Esophagus mucosa (tissue), 1 donor: ENCODE measurements around the gene ZMAT2. TPM values are rescaled to one million over a fixed set of nuclear protein-coding genes. Genes with fewer than 3 reads are reported as not detected.
"Not testable (repeated sequence)": the region's sequence is repeated elsewhere in the genome, so short reads cannot be mapped to it uniquely, and the experiment has no call there.

ENCODE experiments used
- ATAC-seq: fragments of 200-7000 bp; cut with Tn5 transposase; one replicate; pipeline ENCODE4 v1.9.1; 2020
- total RNA-seq: library from RNA; stranded (reverse); gene quantifications from one replicate; pipeline ENCODE4 v1.2.4, GENCODE V29; 2023
- donor health status: DM: yes; HTN: yes; CAD: no.

ZMAT2 gene, protein sequence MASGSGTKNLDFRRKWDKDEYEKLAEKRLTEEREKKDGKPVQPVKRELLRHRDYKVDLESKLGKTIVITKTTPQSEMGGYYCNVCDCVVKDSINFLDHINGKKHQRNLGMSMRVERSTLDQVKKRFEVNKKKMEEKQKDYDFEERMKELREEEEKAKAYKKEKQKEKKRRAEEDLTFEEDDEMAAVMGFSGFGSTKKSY
- total RNA-seq: 39.7 TPM

- peak; percentile 99 for ATAC-seq
Observed at GRCh38 chr5:140700177-140701144, at the start of gene ZMAT2. ZMAT2 (plus strand) TSS chr5:140700447; CDS start chr5:140700461, 14 bp downstream.

- ATAC-seq: no peak
Observed at GRCh38 chr5:140658870-140659269, 41.4 kb upstream of the ZMAT2 start.

DNA sequence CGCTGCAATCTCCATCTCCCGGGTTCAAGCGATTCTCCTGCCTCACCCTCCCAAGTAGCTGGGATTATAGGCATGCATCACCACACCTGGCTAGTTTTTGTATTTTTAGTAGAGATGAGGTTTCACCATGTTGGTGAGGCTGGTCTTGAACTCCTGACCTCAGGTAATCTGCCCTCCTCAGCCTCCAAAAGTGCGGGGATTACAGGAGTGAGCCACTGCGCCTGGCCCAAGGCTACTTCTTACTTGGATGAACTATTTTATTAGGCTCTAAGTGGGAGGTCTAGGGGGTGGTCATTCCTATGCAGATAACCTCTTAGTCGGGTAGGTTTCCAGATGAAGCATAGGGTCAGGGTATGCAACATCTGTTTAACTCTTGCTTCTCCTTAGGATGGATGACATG is 39.9 kb upstream of the ZMAT2 start:
- not testable (repeated sequence) for ATAC-seq

GRCh38 chr5:140664030-140664358 is 36.3 kb upstream of the ZMAT2 start:
- ATAC-seq: peak; percentile 6

DNA sequence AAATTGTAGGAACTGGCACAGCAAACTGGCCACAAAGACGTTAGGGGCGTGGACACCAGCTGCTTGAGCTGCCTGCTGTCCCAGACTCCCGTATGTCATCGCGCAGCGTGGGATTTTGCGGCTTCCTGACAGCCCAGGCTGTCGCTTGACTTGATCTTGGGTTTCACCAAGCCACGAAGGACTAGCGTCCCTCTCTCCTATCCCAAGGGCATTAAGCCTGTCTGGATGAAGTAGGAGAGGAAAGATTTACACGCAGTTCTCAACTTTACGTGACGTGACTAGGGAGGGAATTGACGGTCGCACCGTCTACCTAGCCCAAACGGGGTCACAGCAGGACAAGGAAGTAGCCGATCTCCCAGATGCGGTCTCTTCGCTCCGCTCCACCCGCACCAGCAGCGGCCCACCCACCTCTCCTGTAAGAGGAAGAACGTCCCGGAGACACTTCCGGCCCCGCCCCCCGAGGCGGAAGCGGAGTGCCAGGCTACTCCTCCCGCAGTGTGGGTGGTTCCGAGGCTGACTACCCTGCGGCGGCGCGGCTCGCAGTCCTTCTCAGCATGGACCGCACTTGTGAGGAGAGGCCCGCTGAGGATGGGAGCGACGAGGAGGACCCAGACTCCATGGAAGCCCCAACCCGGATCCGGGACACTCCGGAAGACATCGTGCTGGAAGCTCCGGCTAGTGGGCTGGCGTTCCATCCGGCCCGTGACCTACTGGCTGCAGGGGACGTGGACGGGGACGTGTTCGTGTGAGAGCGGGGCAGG is 35.7 kb upstream of the ZMAT2 start, which contains the start of gene WDR55:
TSS of gene WDR55 (plus strand) at position 546 of the 761 bp plus-strand sequence. CDS start at position 555, 9 bp downstream.
- peak; percentile 98 for ATAC-seq

- peak; percentile 5 for ATAC-seq
Observed at GRCh38 chr5:140671035-140671434, 29.2 kb upstream of the ZMAT2 start.

DNA sequence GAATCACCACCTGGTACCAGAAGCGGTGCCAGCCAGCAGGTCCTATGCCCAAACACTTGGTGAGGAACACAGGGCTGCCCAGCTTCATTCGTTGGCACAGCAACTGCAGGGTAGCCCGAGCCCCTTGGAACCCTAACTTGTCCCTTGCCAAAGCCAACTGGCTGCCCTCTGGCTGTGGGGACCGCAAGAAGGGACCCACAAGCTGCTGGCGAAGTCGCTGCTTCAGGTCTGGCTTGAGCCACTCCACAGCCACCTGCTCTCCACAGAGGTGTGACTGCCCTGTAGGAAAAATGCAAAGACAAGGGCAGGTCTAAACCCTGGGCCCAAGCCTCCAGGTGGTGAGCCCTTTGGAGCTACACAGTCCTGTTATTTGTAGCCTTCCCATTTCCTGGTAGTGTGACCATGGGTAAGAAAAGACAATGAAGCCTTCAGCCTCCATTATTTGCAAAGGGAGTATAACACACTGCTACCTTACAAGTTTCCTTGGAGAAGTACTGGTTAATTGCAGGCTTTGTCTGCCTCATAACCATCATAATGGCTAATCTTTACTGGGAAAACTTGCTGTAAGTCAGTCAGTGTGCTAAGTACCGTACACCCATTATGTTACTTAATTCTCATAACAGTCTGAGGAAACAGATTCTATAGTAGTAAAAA is 28.6 kb upstream of the ZMAT2 start:
- ATAC-seq: no peak

DNA sequence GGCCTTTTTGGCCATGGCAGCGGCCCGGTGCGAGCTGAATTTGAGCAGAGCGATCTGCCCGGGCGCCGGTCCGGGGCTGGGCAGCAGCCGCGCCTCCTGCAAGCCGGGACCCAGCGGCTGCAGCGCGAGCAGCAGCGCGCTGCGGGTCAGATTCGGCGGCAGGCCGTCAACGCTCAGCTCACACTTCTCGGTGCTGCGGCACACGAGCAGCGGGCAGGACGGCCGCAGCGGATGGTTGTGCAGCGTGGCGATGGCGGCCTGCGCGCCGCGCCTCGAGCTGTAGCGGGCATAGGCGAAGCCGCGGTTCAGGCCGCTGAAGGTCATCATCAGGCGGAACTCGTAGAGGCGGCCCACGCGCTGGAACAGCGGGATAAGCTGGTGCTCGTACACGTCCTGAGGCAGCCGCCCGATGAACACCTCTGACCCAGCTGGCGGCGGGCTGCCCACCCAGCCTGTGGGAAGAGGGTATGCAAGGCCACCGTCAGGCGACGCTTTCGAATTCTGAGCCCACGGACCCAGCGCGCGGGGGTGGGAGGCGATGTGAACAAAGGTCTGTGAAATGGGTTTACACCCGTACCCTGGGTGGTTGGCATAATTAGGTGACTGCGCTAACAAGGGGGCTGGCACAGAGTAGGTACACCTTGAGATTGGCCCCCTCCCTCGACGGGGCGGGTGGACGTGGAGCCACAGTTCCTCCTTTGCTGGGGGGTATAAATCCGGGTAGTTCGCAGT is 27.6 kb upstream of the ZMAT2 start:
- peak; percentile 24 for ATAC-seq

GRCh38 chr5:140673187-140673976 is 26.9 kb upstream of the ZMAT2 start, which contains the start of gene DND1:
DND1 (minus strand) TSS chr5:140673576; CDS start chr5:140673542, 34 bp downstream.
- ATAC-seq: no peak

DNA sequence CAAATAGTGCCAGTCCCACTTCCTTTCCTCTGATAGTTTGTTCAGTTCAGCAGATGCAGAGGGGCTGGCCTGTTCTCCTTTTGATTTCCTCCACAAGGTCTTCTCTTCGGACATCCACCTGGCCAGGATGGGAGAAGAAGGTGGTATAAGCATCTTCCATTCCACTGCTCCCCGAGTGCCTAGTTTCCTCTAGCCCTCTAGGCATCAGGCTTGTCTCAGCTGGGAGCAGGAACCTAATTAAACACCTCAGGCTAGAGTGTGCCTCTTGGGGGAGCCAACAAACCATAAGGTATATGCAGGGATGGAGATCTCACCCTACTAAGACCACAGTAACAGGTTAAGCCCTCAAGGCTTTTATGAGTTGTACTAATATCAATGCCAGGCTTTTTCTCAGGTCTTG is 26.0 kb upstream of the ZMAT2 start:
- no peak for ATAC-seq

GRCh38 chr5:140674629-140675028 is 25.6 kb upstream of the ZMAT2 start:
- ATAC-seq: no peak

- no peak for ATAC-seq
Observed at GRCh38 chr5:140677947-140678346, 22.3 kb upstream of the ZMAT2 start.

GRCh38 chr5:140678993-140679392 is 21.3 kb upstream of the ZMAT2 start:
- no peak for ATAC-seq

- ATAC-seq: peak; percentile 3
Observed at GRCh38 chr5:140690376-140690932, 9.8 kb upstream of the ZMAT2 start.

DNA sequence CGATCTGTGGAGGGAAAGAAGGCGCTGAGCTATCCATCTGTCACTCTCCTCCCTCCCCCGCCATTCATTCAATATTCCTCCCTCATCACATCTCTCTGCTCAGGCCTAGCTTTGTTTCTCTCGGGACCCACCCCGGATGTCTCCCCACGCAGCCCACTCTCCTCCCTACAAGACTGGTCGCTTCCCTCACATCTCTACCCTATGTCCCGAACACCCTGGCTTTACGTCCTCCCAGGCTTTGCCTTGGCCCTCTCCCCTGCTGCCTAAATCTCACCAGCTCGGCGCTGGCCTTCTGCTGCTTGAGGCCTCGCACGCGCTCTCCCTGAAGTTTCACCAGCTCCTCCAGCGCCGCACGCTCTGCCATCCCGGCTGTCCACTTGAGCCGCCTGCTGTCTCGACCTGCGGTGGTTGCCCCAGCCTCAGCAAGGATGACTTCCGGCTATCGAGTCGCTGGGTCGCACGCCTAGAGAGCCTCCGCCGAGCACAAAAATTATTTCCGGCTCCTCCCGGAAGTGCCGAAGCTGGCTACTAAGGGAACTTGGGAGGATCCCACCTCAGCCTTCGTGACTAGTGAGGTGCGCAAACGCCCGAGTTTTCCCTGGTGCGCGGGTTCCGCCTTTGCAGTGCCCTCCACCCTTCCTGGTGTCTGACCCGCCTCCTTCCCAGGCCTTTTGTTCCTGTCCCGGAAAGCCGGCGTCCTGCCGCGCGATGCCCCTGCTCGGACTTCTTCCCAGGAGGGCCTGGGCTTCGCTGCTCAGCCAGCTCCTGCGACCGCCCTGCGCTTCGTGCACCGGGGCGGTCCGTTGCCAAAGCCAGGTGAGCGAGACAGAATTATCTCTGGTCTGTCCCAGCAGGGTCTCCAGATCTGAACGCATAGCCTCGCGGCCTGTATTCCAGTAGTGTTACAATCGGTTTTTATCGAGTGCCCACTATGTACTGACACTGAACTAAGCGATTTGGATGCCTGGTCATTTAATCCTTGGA is 9.0 kb upstream of the ZMAT2 start, which contains the start of the genes HARS1 and HARS2:
TSS of gene HARS1 (minus strand) at position 430 of the 984 bp plus-strand sequence. CDS start at position 364, 66 bp downstream.
TSS of gene HARS2 (plus strand) at position 515 of the 984 bp plus-strand sequence. CDS start at position 709, 194 bp downstream.
- peak; percentile 97 for ATAC-seq

DNA sequence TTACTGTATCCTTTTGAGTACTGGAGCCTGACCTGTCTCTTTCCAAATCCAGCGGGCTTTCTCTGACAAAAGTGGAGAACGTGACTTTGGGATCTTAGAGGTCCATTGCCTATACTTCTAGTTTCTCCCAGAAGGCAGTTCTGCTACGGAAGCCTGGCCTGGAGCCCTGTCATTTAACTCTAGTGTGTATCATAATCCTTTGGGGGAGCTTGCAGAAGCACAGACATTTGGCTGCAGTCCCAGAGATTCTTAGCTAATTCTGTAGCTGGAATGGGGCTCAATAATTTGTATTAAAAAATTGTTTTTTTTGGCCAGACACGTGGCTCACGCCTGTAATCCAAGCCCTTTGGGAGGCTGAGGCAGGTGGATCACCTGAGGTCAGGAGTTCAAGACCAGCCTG is 6.0 kb upstream of the ZMAT2 start:
- no peak for ATAC-seq

- no peak for ATAC-seq
Observed at GRCh38 chr5:140696891-140697492, 3.3 kb upstream of the ZMAT2 start.

DNA sequence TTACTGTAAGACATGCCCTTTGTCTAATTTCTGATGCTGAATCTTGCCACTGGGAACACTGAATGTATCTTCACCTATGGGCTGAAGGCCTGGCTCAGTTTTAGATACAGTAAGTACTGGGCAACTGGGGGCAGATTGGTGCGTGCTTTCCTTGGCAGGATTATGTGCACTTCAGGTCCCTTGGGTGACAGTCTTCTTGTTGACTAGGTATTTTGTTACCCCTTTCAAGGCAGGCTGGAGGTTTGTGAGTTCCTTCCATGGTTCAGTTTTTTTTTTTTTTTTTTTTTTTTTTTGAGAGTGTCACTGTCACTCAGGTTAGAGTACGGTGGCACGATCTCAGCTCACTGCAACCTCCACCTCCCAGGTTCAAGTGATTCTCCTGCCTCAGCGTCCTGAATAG is 7.6 kb downstream of the ZMAT2 start:
- ATAC-seq: no peak
